ENCODE measurements around the gene ACIN1.

The ACIN1 gene

DNA sequence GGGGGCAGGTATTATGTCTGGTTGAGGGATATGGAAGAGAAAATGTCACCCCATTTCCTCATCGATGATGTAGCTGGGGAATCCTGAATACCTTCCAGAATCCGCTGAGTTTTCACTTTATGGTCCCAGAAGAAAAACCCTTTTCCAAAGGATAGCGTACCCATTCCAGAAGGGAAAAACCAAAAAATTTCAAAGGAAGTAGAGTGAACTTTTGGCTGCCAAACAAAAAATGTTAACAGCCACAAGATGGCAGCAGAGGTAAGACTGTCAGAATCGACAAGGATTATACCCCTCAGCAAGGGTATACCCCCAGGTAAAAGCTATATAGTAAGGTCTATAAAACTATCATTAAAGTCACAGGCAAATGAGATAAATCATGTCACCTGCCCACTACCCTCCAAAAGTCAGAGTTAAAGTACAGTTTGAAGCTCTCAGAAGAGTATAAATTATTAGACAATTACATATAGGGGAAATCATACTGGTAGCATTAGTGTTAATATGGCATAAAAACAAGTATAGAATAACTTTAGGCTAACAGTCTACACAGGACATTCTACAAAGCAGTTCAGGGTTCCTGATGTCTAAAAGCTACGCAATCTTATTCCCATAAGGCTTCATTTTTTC, 18.0 kb downstream of the ACIN1 start:
- DNase-seq: no peak

DNA sequence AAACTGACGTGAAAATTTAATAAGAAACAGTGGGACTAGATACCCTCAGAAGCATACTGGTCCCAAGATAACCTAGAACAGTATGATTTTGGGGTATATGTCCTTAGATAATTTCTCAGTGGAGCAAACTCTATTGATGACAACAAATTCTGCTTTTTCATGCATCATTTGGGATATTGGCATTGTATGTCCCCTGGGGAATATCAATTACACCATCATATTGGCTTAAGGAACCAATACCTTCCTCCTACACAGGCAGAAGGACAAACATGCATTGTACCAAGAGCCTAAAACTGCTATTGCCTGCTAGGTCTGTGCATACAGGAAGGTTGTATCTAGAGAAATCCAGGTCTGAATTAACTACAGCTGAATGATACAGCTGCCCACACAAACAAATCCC, 20.0 kb downstream of the ACIN1 start:
- DNase-seq: no peak

DNA sequence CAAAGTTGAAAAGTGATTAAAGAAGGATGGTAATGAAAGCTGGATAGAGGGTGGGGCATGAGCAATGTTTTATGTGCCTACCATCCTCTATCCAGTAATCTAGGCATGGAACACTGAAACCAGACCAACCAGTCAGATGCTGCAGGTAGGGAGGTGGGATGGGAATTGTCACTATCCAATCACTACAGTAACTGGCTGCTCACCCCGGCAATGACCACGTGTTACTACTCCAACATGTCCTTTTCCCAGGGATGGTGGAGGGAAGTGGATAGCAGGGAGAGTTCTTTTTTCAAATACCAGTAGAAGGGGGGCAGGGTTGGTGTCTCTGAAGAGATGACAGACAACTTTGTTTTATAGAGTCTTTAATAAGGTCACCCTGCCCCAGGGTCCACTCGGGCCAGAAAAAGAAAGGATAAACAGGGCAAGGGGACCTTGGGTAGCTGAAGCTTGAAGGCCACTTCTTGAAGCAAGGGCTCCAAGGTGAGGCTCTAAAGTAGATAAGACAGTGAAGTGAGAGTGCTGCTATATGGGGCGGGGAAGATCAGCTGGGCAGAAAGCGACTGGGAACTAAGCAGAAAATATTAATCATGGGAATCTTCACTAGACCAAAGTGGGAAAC, 22.9 kb downstream of the ACIN1 start:
- DNase-seq: no peak

DNA sequence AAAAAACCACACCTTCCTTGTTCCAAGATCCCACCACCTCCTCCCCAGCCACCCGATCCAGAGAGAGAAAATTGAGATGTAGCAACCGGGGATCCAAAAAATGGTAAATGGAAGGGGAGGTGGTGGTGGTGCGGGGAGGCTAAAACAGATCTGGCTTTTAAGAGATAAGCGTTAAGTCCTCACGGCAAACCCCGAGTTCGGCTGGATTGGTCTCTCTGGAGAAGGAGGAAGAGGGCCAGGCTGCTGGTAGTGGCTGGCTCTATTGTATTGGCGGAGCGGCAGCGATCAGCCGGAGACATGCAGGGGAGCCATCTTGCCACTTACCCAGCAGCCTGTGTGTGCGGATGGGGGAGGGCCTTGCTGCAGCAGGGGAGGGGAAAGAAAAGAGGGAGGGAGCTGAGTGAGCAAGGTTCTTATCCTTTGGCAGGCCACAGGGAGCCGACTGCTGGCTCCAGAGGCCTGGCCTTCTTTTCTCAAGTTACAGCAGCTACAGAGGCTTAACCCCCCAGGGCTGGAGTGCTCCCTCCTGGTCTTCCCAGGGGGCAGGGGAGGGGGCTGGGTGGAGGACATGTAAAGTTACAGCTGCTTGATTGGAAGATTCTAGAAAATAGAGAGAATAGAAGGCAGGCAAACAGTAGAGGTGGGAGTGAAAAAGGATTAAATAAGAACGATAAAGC, 23.6 kb downstream of the ACIN1 start:
- no peak for DNase-seq

DNA sequence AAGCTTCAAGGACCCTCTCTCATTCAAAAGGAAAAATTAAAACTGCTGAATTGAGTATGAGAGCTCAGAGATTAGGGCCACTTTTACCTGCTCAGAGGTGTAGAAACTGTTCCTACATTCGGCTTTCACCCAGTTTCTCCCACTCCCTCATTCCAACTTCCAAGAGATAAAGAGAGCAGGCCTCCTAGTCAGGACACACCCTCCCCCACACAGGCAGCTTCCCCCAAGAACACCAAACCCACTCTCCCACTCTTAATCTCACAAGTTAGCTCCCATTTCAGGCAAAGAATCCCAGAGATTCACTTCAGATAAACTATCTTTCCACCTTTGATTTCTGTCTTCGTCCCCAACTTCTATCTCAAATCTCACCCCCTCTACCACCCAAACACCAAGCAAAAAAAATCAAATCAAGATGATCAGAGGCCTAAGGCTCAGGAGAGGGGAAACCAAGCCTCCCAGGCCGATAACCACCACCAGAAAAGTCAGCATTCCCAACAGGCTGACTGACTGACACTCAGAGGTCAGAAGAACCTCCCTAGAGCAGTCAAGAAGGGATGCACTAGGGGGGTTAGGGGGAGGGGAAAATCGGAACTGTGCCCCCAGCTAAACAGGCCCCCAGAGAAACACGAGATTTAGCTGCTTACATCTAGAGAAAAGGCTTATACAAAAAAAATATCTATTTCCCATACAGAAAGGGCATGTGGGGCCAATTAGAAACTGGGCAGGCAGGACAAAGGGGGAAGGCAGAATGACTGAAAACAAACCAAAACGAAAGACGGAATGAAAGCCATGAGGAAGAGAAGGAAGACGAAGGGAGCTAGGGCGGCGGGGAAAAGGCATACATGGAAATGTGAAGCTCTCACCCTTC, 24.4 kb downstream of the ACIN1 start:
- no peak for DNase-seq

DNA sequence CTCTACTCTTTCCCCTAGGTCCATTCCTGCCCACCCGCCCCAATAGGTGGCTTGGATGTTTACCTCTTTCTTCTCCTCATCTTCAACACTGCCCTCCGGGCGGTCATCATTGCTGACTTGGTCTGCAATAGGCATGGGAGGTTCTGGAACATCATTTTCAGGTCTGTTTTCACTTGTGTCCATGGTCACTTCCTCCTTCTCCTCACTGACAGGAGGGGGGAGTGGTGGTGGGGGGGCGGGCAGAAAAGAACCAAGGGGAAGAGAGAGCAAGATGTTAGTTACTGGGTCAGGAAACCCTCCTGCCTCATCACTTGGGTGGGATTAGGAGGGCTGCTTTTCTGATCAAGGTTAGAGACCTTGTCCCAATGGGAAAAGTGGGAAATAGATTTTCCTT, 25.5 kb downstream of the ACIN1 start:
- DNase-seq: no peak

DNA sequence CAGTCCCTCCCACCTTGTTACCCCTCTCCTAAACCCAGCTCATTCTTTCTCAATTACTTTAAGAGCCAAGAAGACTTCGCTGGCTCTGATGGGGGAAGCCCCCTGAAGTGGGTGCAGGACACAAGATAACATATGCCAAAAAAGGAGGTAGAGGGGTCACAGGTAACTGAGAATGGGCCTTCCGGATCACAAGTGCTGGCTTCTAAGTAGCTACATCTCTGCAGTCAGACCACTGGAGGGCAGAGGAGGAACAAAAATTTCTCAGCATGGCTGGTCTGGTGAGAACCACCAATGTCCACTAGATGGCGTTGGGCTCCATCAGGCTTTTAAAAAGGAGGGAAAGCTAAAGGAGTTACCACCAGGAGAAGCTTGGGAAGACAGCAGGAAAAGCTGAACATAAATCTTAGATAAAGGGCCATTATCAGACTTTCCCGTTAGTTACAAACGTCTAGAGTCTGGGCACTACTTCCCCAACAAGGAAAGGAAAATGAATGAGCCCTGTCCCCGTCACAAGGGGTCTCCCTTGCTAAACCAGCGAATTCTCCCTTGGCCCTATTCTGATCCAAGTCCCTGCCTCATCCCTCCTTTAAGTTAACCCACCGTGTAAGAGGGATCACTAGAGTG, 26.0 kb downstream of the ACIN1 start:
- no peak for DNase-seq

DNA sequence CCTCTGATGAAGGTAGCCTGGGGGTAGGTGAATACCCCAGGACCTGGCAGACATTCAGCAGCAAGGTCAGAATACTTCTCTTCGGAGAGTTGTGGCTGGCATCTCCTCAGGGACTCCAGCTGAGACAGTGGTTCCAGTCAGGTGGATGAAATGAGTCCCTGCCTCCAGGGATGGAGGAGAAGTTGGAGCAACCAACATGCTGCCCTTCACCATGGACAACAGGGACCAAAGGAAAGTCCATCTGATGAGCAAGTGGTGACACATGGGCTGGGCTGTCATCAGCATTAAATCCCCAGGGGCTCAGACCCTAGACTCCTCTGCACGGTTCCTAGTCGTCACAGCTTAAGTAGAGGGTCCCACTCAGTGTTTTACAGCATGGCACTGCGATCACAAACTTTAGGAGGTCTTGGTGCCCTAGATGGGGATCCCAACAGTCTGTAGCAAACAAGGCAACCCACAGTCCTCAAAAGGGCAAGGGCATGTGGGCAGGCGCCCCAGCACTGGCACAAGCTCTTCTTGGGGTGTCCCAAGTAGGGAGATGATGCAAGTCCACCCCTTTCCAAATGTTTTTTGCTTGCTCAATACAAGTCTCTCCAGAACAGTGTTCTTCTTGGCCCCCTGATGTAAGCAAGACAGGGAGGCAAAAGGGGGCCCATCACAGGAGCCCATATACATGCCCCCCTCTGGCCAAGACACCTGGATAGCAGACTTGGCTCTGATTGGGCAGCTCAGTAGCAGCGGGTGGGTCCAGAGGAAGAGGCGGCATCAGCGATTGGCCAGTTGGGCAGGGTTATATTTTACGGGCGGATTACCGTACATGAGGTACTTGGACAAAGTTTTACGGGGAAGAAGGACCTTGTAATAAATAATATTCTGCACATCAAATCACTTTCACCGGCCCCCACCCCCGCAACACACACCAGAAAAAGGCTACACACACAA, 26.8 kb downstream of the ACIN1 start:
- DNase-seq: no peak

DNA sequence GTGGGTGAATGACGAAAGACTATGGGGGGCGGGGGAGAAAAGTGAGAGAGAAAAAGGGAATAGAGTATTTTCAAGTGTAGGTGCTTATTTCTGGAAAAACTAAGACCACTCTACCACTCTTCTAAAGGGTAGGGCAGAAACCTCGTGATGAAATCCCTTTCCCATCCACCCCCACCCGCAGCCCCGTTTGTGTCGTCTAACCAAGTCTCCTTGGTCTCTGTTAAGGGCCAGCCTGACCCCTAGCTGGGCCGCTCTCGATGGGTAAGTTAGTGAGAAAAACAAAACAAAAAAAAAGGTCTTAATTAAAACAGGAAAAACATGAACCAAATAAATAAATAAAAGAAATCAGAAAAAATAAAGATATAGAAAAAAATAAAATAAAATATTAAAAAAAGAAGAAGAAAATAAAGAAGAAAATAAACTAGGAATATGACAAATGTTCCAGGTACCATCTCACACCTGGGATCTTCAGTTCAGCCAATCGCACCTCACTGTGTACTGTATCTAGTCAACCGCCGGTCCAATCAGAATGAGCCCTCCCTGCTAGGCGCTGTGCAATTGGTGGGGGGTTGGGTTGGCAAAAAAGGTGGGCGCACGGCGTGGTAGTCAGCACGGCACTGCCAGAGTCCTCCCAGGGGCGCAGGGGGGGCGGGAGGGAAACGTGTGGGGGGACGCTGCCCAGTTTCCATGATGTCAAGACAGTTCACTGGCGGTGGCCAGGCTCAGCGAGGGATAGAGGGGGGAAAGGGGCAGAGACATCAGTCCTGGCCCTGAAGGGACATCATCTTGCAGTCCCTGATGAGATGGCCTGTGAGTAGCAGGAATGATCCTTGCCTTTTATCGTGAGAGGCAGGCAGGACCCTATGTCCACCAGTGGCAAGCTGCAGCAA, 27.8 kb downstream of the ACIN1 start:
- no peak for DNase-seq

DNA sequence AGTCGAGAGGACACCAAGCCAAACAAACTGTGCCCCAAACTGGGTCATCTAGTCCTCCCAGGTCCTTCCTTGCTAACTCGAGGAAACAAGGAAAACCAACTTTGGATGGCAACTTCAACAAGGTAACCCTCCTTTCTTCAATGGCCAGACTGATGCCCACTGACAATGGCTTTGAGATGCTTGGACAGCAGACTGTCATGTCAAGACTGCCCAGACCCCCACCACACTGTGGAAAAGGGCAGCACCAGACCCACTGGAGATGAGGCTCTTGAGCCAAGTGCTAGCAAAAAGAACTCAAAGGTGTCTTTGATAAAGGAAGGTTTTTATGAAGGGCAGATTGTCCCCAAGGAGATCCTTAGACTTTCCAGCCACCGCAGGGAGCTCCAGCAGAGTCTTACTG, 28.6 kb downstream of the ACIN1 start:
- DNase-seq: no peak

DNA sequence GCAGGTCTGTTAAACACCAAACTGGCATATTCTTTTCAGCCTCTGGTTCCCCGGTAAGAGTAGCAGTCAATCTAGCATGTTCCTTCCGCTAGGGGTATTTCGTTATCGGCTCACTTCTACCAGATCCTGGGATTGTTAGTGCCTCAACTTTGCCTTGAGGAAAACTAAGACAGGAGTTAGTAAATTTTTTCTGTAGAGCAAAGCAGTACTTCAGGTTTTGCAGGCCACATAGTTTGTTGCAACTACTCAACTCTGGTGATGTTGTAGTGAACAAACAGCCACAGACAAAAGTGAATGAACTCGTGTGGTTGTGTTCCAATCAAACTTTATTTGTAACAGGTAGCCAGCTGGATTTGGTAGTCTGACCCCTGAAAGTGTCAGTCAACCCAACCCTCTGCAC, 31.3 kb downstream of the ACIN1 start:
- no peak for DNase-seq

DNA sequence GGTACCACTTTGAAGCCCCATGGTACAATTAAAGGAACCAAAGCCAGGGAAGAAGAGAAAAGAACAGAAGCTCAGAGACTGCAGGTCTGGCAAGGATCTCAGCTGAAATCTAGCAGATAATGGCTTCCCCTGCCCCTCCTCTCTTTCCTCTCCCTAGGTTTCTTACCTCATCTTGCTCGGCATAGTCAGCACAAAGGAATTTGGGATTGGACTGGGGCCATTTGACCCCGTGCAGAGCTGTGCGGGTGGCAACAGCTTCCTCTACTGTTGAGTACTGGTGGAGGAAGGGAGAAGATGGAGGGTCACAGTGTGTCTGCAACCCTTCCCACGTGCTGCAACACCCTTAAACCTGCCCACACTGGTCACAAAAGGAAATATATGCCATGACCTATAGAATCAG, 32.9 kb downstream of the ACIN1 start:
- no peak for DNase-seq

DNA sequence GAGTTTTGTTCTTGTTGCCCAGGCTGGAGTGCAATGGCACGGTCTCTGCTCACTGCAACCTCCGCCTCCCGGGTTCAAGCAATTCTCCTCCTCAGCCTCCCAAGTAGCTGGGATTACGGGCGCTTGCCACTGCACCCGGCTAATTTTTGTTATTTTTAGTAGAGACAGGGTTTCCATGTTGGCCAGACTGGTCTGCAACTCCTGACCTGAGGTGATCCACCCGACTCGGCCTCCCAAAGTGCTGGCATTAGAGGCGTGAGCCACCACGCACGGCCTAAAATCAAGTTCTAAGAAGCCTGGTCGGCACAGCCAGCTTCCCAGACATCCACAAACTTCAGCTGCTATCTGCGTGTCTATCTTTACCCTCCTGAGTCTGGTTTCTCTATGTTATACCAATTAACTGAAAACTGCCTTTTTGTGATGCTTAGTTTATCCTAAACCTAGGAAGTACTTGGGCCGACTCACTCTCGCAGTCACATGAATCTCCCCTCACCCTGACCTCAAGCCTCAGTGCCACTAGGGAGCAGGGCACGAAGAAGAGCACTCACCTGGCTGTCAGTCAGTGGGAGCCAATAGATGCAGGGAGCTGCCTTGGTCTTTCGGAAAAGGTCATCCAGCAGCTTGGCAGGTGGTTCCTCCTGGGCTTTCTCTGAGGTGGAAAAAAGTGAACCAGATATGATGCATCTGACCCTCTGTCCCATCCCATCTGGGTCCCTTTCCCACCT, 34.2 kb downstream of the ACIN1 start:
- DNase-seq: no peak

DNA sequence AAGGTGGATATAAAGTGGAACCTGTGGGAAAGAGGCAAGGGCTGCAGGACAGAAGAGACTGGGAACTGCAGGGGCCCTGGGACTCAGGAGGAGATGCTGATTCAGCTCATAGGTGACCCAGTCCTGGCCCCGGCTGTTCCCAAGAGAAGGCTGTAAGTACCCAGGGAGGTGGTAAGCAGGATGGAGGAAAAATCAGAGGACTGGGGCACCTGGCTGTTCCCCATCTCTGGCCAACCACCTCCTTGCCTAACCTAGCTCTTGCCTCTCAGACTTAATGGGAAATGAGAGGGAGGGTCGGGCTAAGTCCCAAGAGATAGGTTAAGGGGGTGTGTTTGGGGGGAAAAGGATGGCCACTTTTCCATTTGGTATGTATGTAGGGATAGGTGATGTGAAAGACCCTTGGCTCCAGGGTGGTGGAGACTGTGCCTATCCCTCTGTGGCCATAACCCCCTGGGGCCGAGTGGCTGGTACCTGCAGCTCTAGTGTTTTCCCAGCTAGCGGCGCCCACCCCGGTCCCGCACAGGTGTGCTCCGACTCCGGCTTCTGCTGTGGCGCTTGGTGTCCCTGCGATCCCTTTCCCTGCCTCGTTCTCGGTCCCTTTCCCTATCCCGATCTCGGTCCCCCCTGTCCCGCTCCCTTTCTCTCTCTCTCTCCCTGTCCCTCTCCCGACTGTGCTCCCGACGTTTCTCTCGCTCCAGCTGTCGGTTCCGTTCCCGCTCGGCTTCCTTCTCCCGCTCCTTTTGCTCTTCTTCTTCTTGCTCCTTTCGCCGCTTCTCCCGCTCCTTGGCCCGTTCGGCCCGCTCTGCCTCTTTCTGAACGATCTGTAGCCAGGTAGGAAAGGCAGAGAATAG, 36.1 kb downstream of the ACIN1 start:
- DNase-seq: no peak

DNA sequence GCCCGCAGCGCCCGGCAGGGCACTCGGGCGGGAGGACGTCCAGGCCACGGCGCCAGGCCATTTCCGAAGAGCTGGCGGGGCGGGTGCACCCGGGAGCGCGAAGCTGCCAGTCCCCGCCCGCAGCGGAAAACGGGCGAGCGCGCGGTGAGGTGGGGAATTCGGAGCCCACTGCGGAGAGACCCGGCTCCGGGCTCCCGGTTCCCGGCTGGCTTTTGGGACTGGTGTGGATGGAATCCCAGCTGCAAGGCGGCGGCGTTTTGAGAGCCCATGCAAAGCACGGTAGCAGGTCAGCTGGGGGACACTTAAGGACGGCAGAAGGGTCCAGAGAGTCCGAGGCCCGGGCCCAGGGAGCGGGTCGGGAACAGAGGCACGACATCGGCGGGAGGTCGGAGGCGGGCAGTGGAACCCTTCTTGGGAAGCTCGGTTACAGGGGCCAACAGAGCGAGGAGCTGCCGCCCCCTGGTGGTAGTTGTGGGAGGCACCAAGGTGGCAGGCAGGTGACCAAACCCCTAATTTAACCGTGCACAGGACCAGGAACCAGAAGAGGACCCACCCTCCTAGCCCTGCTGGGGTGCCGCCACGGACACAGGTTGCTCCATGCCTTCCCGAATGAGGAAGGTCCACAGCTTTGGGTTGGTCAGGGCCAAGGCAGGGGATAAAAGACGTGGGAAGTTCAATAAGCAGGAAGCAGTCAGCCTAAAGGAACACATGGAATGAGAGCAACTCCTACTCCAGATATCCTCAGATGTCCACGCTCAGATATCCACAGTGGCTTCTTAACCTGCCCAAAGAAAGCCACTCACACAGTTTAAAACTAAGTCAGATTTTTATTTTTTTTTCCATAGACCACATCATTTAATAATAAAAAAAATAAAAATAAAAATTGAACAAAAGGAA, 36.9 kb downstream of the ACIN1 start:
- no peak for DNase-seq

DNA sequence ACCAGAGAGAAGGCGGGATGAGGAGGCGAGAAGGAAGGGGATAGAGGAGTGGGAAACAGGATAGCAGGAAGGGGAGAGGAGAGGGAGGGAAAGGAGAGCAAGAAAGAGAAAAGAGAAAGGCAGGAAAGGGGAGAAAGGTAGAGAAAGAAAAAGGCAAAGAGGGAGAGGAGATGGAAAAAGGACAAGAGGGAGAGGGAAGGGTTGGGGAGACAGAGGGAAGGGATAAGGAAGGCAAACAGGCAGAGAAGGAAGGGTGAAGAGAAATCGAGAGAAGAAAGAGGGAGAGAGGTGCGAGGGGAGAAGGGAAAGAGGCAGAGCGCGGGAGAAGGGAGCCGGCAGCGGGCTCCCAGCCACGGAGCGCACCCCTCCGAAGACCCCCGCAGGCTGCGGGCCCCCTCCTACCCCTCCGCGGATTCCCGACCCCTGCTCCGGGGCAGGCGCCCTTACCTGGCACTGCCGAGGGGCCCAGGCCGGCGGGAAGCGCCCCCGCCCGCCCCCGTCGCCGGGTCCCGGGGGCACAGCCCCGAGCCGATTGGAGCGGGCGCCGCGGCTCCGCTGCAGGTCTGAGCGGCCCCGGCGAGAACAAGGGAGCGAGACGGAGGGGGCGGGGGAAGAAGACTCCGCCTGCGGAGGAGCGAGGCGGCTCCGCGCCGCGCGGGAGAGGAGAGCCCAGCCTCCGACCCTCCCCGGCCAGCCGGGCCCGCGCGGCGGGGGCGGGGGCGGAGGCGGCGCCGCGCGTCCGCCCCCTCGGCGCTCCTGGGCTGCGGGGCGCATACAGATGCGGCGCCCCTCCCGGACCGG, 37.8 kb downstream of the ACIN1 start, which contains the start of gene CDH24:
CDH24 (minus strand) TSS at position 565 of the 801 bp plus-strand sequence. CDS start 1,787 bp downstream, outside the sequence.
- no peak for DNase-seq

Measured in NCI-H1048 (cell line).